Stimulated activated CD8-positive, alpha-beta memory T cell treated with anti-CD3 and anti-CD28 coated beads, Interleukin-7, amount 100 ng/mL, for 4 hours (primary cell): ENCODE results near the gene PHF24.
"Not testable (repeated sequence)": the region's sequence is repeated elsewhere in the genome, so short reads cannot be mapped to it uniquely, and the experiment has no call there.

Source experiments
- DNase-seq, 2 donors: peaks; one replicate each; pipeline ENCODE4 v3.0.0-alpha.2; 2020; ENCODE audit warnings: low read depth in 2 of 2

Gene PHF24

GRCh38 chr9:34957492-34958410 is at the start of gene PHF24:
Gene PHF24, plus strand, starts transcription at chr9:34958285. Its CDS starts 13,014 bp downstream, at chr9:34971299.
- DNase-seq = peak in 1 of 2 donors; percentile 41

GRCh38 chr9:34927061-34927460 is 31.0 kb upstream of the PHF24 start:
- no peak for DNase-seq

- no peak for DNase-seq
These were observed 29.2 kb upstream of the PHF24 start for GRCh38 chr9:34928921-34929320.

- DNase-seq = no peak
These were observed 28.5 kb upstream of the PHF24 start for GRCh38 chr9:34929506-34930102.

GRCh38 chr9:34939989-34940388 is 18.1 kb upstream of the PHF24 start:
- DNase-seq = not testable (repeated sequence)

GRCh38 chr9:34948451-34948850 is 9.6 kb upstream of the PHF24 start:
- DNase-seq = no peak

- DNase-seq = no peak
These were observed 3.9 kb upstream of the PHF24 start for GRCh38 chr9:34954225-34954624.

- DNase-seq = not testable (repeated sequence)
These were observed 2.0 kb upstream of the PHF24 start for GRCh38 chr9:34956066-34956465.

- DNase-seq = no peak
These were observed 1.4 kb upstream of the PHF24 start for GRCh38 chr9:34956648-34957047.

- no peak for DNase-seq
These were observed 412 bp downstream of the PHF24 start for GRCh38 chr9:34958411-34958982.

GRCh38 chr9:34959461-34959860 is 1.4 kb downstream of the PHF24 start:
- DNase-seq = no peak

- no peak for DNase-seq
These were observed 3.7 kb downstream of the PHF24 start for GRCh38 chr9:34961574-34962490.

GRCh38 chr9:34962546-34962945 is 4.5 kb downstream of the PHF24 start:
- DNase-seq = no peak

GRCh38 chr9:34963552-34963951 is 5.5 kb downstream of the PHF24 start:
- DNase-seq = no peak

- DNase-seq = no peak
These were observed 6.4 kb downstream of the PHF24 start for GRCh38 chr9:34964458-34964857.

GRCh38 chr9:34971146-34971811 is 13.2 kb downstream of the PHF24 start:
- no peak for DNase-seq

- no peak for DNase-seq
These were observed 16.6 kb downstream of the PHF24 start for GRCh38 chr9:34974664-34975063.

- no peak for DNase-seq
These were observed 18.4 kb downstream of the PHF24 start for GRCh38 chr9:34976441-34976840.

- DNase-seq = no peak
These were observed 18.9 kb downstream of the PHF24 start for GRCh38 chr9:34976992-34977391.

- no peak for DNase-seq
These were observed 22.2 kb downstream of the PHF24 start for GRCh38 chr9:34980181-34980761.

- DNase-seq = no peak
These were observed 24.3 kb downstream of the PHF24 start for GRCh38 chr9:34982361-34982760.
